WTC11 (cell line): Measurements from ENCODE around the gene IRX4.

Experiments used
- MXD4 ChIP-seq: fragments of 250-450 bp; sonication (Bioruptor Pico); IDR thresholded peaks from 2 replicates; pipeline ENCODE4 v1.8.0; 2021; ENCODE audit warnings: mild to moderate bottlenecking, moderate library complexity, borderline replicate concordance
- SOX15 ChIP-seq: fragments of 250-450 bp; sonication (Bioruptor Pico); IDR thresholded peaks from 2 replicates; pipeline ENCODE4 v1.9.0; 2021; ENCODE audit warnings: mild to moderate bottlenecking
- TF ChIP-seq, protein P1 (sequence below): fragments of 200-600 bp; IDR thresholded peaks from 2 replicates; pipeline ENCODE4 v1.8.0; 2022; ENCODE audit warnings: antibody characterized with exemption
- TF ChIP-seq, protein P2 (sequence below): sonication (generic); formaldehyde crosslinking; IDR thresholded peaks from 2 replicates; pipeline ENCODE4 v1.8.1; 2022; ENCODE audit warnings: low read depth, mild to moderate bottlenecking, moderate library complexity, missing genetic modification reagents, borderline replicate concordance

DNA sequence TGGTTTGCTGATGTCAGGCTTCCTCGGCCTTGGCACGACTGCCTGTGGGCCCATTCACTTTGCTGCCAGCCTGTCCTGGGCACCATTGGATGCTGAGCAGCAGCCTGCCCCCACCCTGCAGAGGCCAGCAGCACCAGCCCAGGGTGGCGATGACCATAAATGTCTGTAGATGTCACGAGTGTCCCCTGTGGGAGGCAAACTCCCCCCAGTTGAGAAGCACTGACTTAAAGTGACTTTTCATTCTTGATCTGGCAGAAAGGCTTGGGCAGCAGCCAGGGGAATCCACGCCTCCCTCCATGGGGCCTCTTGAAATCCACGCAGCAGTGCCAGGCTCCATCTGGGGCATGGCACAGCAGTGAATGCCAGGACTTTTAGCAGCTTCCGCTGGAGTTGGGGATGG is 21.8 kb downstream of the IRX4 start:
- TF ChIP-seq SOX15 = no peak
- TF ChIP-seq, protein P1, sequence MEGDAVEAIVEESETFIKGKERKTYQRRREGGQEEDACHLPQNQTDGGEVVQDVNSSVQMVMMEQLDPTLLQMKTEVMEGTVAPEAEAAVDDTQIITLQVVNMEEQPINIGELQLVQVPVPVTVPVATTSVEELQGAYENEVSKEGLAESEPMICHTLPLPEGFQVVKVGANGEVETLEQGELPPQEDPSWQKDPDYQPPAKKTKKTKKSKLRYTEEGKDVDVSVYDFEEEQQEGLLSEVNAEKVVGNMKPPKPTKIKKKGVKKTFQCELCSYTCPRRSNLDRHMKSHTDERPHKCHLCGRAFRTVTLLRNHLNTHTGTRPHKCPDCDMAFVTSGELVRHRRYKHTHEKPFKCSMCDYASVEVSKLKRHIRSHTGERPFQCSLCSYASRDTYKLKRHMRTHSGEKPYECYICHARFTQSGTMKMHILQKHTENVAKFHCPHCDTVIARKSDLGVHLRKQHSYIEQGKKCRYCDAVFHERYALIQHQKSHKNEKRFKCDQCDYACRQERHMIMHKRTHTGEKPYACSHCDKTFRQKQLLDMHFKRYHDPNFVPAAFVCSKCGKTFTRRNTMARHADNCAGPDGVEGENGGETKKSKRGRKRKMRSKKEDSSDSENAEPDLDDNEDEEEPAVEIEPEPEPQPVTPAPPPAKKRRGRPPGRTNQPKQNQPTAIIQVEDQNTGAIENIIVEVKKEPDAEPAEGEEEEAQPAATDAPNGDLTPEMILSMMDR = no peak
- no peak for TF ChIP-seq MXD4 (CRISPR knock-in tag)
- TF ChIP-seq, protein P2, sequence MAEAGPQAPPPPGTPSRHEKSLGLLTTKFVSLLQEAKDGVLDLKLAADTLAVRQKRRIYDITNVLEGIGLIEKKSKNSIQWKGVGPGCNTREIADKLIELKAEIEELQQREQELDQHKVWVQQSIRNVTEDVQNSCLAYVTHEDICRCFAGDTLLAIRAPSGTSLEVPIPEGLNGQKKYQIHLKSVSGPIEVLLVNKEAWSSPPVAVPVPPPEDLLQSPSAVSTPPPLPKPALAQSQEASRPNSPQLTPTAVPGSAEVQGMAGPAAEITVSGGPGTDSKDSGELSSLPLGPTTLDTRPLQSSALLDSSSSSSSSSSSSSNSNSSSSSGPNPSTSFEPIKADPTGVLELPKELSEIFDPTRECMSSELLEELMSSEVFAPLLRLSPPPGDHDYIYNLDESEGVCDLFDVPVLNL = no peak
